K562 (cell line): ENCODE measurements around the gene SLC25A11. TPM values are rescaled to one million over a fixed set of nuclear protein-coding genes. Genes with fewer than 3 reads are reported as not detected.
A peak's percentile ranks its signal among the peaks of the same experiment; 100 is the strongest.

Experiments
- ATAC-seq: fragments of 200-7000 bp; cut with Tn5 transposase; 3 replicates; pipeline ENCODE4 v1.9.1; 2020; ENCODE audit warnings: moderate library complexity
- BruUV-seq: library from RNA; stranded (reverse); fragments of 400-500 nt; replicated peaks from 2 replicates; lab custom pipeline; 2021; lab: Mats Ljungman, UMichigan
- CTCF ChIA-PET: fragments of 300-600 bp; formaldehyde crosslinking; extraction: SDS; loops from one replicate; lab custom pipeline; 2021; ENCODE audit warnings: low intra/inter-chr PET ratio; lab: Yijun Ruan, JAX
- POLR2A ChIA-PET: fragments of 300-600, 350-650 bp; sonication (Branson Sonifier 250); formaldehyde crosslinking; extraction: SDS; loops from one replicate; lab custom pipeline; 2021; ENCODE audit warnings: antibody characterized with exemption, inconsistent platforms; lab: Yijun Ruan, JAX
- DNase-seq, 4 experiments: peaks; one replicate each; pipeline versions ENCODE4 v3.0.0 to v3.0.0-alpha.2; 2011 to 2018; ENCODE audit warnings: low spot score in 3 of 4, mixed read lengths in 3 of 4; ENCODE audit errors: extremely low read depth in 1 of 4
- FAIRE-seq: peaks from 2 replicates; lab custom pipeline; 2011; peaks lifted over from hg19 to GRCh38; lab: Jason Lieb, UNC
- H2AFZ ChIP-seq: 2 replicates; pipeline ENCODE4 v1.6.0; 2011; ENCODE audit warnings: low read depth, low read length, control low read depth, inconsistent platforms
- H3K27ac ChIP-seq: fragments of 200-600 bp; 3 replicates; pipeline ENCODE4 v1.8.0; 2011; ENCODE audit warnings: low read depth, mild to moderate bottlenecking, control low read depth, inconsistent platforms, low read length, moderate library complexity, mixed read lengths; ENCODE audit errors: extremely low read depth
- H3K27me3 ChIP-seq, 2 experiments: fragments of 300-600 bp in 1 of 2; 2 replicates in 1 of 2; 3 replicates in 1 of 2; pipeline versions ENCODE4 v1.6.0 to v1.8.0; 2011; ENCODE audit warnings: inconsistent platforms in 2 of 2, low read length in 2 of 2, mild to moderate bottlenecking in 1 of 2, mixed read lengths in 1 of 2, moderate library complexity in 1 of 2; ENCODE audit not compliant: control insufficient read depth in 2 of 2, insufficient read depth in 2 of 2
- H3K36me3 ChIP-seq: fragments of 300-600 bp; 3 replicates; pipeline ENCODE4 v1.8.0; 2011; ENCODE audit warnings: mild to moderate bottlenecking, low read length, inconsistent platforms; ENCODE audit not compliant: control insufficient read depth, insufficient read depth
- H3K4me1 ChIP-seq, 2 experiments: fragments of 200-600 bp in 1 of 2; replicated peaks in 1 of 2; 2 replicates in 1 of 2; 3 replicates in 1 of 2; pipeline versions ENCODE4 v1.5.1 to v1.8.0; 2011; ENCODE audit warnings: inconsistent platforms in 2 of 2, low read length in 2 of 2, mild to moderate bottlenecking in 1 of 2, mixed read lengths in 1 of 2, moderate library complexity in 1 of 2; ENCODE audit not compliant: control insufficient read depth in 2 of 2, insufficient read depth in 2 of 2
- H3K4me2 ChIP-seq: 2 replicates; pipeline ENCODE4 v1.6.1; 2011; ENCODE audit warnings: low read length, control low read depth, inconsistent platforms, mixed read lengths; ENCODE audit not compliant: insufficient read depth
- H3K4me3 ChIP-seq: fragments of 200-600 bp; sonication (generic), shearing (Covaris generic); 2 replicates; pipeline ENCODE4 v1.5.1; 2016; ENCODE audit warnings: control low read depth, inconsistent platforms
- H3K79me2 ChIP-seq: fragments of 200-600 bp; 3 replicates; pipeline ENCODE4 v1.8.0; 2011; ENCODE audit warnings: low read length, inconsistent platforms; ENCODE audit not compliant: control insufficient read depth, insufficient read depth
- H3K9ac ChIP-seq, 2 experiments: 2 replicates each; pipeline versions ENCODE4 v1.6.0 to v1.6.1; 2011; ENCODE audit warnings: low read depth in 2 of 2, low read length in 2 of 2, control low read depth in 1 of 2, inconsistent platforms in 1 of 2, mild to moderate bottlenecking in 1 of 2, mixed read lengths in 1 of 2; ENCODE audit not compliant: insufficient read depth in 1 of 2
- H3K9me1 ChIP-seq: one replicate; pipeline ENCODE4 v1.6.0; 2011; ENCODE audit warnings: inconsistent platforms, mild to moderate bottlenecking, low read length, moderate library complexity; ENCODE audit not compliant: control insufficient read depth, insufficient read depth
- H3K9me3 ChIP-seq: replicated peaks from 2 replicates; pipeline ENCODE4 v1.5.1; 2011; ENCODE audit warnings: low read depth, low read length, inconsistent platforms; ENCODE audit not compliant: control insufficient read depth, insufficient read depth
- H4K20me1 ChIP-seq: replicated peaks from 2 replicates; pipeline ENCODE4 v1.6.1; 2011; ENCODE audit warnings: low read length, inconsistent platforms, mixed read lengths; ENCODE audit not compliant: control insufficient read depth, insufficient read depth
- BACH1 ChIP-seq: fragments of 200-800 bp; sonication (Bioruptor generic); IDR thresholded peaks from 2 replicates; pipeline ENCODE4 v1.6.1; 2016; ENCODE audit warnings: missing genetic modification characterization, missing compliant biosample characterization
- CBX2 ChIP-seq: fragments of 200-600 bp; sonication (generic); IDR thresholded peaks from one replicate; pipeline ENCODE4 v1.6.1; 2012; ENCODE audit warnings: mild to moderate bottlenecking, low read length, inconsistent platforms; ENCODE audit not compliant: insufficient read depth, poor library complexity, severe bottlenecking
- GABPB2 ChIP-seq: fragments of 250-450 bp; sonication (Bioruptor Pico); conservative IDR thresholded peaks from 2 replicates; pipeline ENCODE4 v1.5.1; 2021; ENCODE audit warnings: mild to moderate bottlenecking
- ILK ChIP-seq: fragments of 450-650 bp; IDR thresholded peaks from 2 replicates; pipeline ENCODE4 v1.6.1; 2016; ENCODE audit warnings: missing genetic modification characterization, low read depth, mild to moderate bottlenecking, missing compliant biosample characterization, moderate library complexity, borderline replicate concordance
- MTA2 ChIP-seq: fragments of 450-650 bp; IDR thresholded peaks from 2 replicates; pipeline ENCODE4 v1.6.1; 2016; ENCODE audit warnings: low read depth
- PCBP2 ChIP-seq: fragments of 200-400 bp; formaldehyde crosslinking; IDR thresholded peaks from 2 replicates; pipeline ENCODE4 v1.6.1; 2018; ENCODE audit warnings: low read length, low read depth, mild to moderate bottlenecking, moderate library complexity; ENCODE audit not compliant: poor library complexity, severe bottlenecking
- SMARCB1 ChIP-seq: IDR thresholded peaks from 2 replicates; pipeline ENCODE4 v1.6.1; 2011; ENCODE audit warnings: improper control_type of control experiment, low read depth; ENCODE audit not compliant: insufficient read length
- WGBS: fragments of 100-300 bp; shearing (Covaris generic); methylation state at CpG from one replicate; pipeline ENCODE4 v1.1.6; 2016; ENCODE audit warnings: low coverage, mixed read lengths; ENCODE audit not compliant: insufficient coverage; ENCODE audit errors: missing lambda C conversion rate; 5-methylcytosine and 5-hydroxymethylcytosine counted together
- in situ Hi-C: fragments of 300-500 bp; cut with MboI; formaldehyde crosslinking; loops from 4 replicates; pipeline ENCODE4 v1.15.0; 2018; ENCODE audit warnings: inconsistent platforms, mixed read lengths
- intact Hi-C: fragments of 100-400 bp; cut with micrococcal nuclease; formaldehyde crosslinking; loops from 2 replicates; pipeline ENCODE4 v1.14.2; 2022
- polyA plus RNA-seq, 8 experiments: library from polyadenylated mRNA; depleted of rRNA in 4 of 8; stranded (reverse) in 5 of 8; unstranded in 3 of 8; fragments of >200 nt; fragmentation: Nextera tagmentation in 2 of 8; fragmentation: Illumina TruSeq in 1 of 8; extraction: Ambion mirVana in 2 of 8; extraction: Trizol in 1 of 8; gene quantifications; 2 replicates each; pipeline versions ENCODE4 v1.2.1 to v1.2.3, GENCODE V29; 2011 to 2014; ENCODE audit warnings: inconsistent platforms in 1 of 8, missing spikeins in 1 of 8
- total RNA-seq, 7 experiments: library from RNA; depleted of rRNA in 6 of 7; stranded (reverse); fragments of >200 nt in 6 of 7; fragmentation: Illumina TruSeq in 2 of 7; extraction: Trizol in 2 of 7; gene quantifications; 2 replicates each; pipeline versions ENCODE4 v1.2.1 to v1.2.3, GENCODE V29; 2011 to 2021; ENCODE audit warnings: low replicate concordance in 1 of 7
- TF ChIP-seq, protein P1 (sequence below): fragments of 450-650 bp; IDR thresholded peaks from 2 replicates; pipeline ENCODE4 v1.6.1; 2018; ENCODE audit not compliant: partially characterized antibody
- TF ChIP-seq, protein P2 (sequence below), 3 experiments: IDR thresholded peaks in 2 of 3; conservative IDR thresholded peaks in 1 of 3; 2 replicates each; pipeline ENCODE4 v1.5.1; 2011 to 2012; ENCODE audit warnings: low read length in 3 of 3, mild to moderate bottlenecking in 3 of 3, control low read depth in 2 of 3, improper control_type of control experiment in 1 of 3, inconsistent platforms in 1 of 3, low read depth in 1 of 3, mixed read lengths in 1 of 3, moderate library complexity in 1 of 3; ENCODE audit not compliant: insufficient read depth in 2 of 3
- TF ChIP-seq, protein P3 (sequence below): IDR thresholded peaks from 2 replicates; pipeline ENCODE4 v1.6.1; 2011; ENCODE audit warnings: borderline replicate concordance, low read depth, mild to moderate bottlenecking, moderate library complexity, low read length; ENCODE audit not compliant: insufficient read depth, poor library complexity, severe bottlenecking

SLC25A11 gene
- total and polyA plus RNA-seq, 9 of the 15 experiments (the other 6 are each of a cell fraction or from before 2014, with no cell fraction given), result 3.1 to 56.7 (median 32.9) TPM

- TF ChIP-seq SMARCB1 (no peak), CBX2 (no peak), ILK (tag) (no peak)
These were observed 18.3 kb upstream of the SLC25A11 start (continued) for GRCh38 chr17:4958102-4958501.

- TF ChIP-seq, protein P1, sequence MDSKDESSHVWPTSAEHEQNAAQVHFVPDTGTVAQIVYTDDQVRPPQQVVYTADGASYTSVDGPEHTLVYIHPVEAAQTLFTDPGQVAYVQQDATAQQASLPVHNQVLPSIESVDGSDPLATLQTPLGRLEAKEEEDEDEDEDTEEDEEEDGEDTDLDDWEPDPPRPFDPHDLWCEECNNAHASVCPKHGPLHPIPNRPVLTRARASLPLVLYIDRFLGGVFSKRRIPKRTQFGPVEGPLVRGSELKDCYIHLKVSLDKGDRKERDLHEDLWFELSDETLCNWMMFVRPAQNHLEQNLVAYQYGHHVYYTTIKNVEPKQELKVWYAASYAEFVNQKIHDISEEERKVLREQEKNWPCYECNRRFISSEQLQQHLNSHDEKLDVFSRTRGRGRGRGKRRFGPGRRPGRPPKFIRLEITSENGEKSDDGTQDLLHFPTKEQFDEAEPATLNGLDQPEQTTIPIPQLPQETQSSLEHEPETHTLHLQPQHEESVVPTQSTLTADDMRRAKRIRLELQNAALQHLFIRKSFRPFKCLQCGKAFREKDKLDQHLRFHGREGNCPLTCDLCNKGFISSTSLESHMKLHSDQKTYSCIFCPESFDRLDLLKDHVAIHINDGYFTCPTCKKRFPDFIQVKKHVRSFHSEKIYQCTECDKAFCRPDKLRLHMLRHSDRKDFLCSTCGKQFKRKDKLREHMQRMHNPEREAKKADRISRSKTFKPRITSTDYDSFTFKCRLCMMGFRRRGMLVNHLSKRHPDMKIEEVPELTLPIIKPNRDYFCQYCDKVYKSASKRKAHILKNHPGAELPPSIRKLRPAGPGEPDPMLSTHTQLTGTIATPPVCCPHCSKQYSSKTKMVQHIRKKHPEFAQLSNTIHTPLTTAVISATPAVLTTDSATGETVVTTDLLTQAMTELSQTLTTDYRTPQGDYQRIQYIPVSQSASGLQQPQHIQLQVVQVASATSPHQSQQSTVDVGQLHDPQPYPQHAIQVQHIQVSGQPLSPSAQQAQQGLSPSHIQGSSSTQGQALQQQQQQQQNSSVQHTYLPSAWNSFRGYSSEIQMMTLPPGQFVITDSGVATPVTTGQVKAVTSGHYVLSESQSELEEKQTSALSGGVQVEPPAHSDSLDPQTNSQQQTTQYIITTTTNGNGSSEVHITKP, result peak; percentile 65
- TF ChIP-seq, protein P2, sequence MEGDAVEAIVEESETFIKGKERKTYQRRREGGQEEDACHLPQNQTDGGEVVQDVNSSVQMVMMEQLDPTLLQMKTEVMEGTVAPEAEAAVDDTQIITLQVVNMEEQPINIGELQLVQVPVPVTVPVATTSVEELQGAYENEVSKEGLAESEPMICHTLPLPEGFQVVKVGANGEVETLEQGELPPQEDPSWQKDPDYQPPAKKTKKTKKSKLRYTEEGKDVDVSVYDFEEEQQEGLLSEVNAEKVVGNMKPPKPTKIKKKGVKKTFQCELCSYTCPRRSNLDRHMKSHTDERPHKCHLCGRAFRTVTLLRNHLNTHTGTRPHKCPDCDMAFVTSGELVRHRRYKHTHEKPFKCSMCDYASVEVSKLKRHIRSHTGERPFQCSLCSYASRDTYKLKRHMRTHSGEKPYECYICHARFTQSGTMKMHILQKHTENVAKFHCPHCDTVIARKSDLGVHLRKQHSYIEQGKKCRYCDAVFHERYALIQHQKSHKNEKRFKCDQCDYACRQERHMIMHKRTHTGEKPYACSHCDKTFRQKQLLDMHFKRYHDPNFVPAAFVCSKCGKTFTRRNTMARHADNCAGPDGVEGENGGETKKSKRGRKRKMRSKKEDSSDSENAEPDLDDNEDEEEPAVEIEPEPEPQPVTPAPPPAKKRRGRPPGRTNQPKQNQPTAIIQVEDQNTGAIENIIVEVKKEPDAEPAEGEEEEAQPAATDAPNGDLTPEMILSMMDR (IDR thresholded peaks at IDR 0.05 in 2 of 3, conservative IDR thresholded peaks at IDR 0.05 in 1 of 3; ENCODE audit: insufficient read depth in 2 of 3, low read depth in 1 of 3, low read length in 3 of 3), result peak; percentile 37 to 51 (median 40); a peak in 4 of 6 replicates
- TF ChIP-seq MTA2 (no peak), GABPB2 (CRISPR knock-in tag) (no peak), PCBP2 (no peak), BACH1 (no peak)
- TF ChIP-seq, protein P3, sequence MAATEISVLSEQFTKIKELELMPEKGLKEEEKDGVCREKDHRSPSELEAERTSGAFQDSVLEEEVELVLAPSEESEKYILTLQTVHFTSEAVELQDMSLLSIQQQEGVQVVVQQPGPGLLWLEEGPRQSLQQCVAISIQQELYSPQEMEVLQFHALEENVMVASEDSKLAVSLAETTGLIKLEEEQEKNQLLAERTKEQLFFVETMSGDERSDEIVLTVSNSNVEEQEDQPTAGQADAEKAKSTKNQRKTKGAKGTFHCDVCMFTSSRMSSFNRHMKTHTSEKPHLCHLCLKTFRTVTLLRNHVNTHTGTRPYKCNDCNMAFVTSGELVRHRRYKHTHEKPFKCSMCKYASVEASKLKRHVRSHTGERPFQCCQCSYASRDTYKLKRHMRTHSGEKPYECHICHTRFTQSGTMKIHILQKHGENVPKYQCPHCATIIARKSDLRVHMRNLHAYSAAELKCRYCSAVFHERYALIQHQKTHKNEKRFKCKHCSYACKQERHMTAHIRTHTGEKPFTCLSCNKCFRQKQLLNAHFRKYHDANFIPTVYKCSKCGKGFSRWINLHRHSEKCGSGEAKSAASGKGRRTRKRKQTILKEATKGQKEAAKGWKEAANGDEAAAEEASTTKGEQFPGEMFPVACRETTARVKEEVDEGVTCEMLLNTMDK, result peak; percentile 70
- TF ChIP-seq, all 486 proteins: peak for 3
These were observed 16.7 kb upstream of the SLC25A11 start for GRCh38 chr17:4956493-4957061.

More at GRCh38 chr17:4956493-4957061, 16.7 kb upstream of the SLC25A11 start:
- in situ Hi-C loops, result no loop called here
- ATAC-seq (peak; percentile 50), DNase-seq (peak in 2 of 4 experiments; percentile 18 to 59), FAIRE-seq (peak; percentile 23)
- H3K27me3 ChIP-seq, result no peaks in the 10 kb centered on the region
- 41% methylated on average over 6 of the region's 10 CpGs for WGBS
- H4K20me1 ChIP-seq, result no peaks in the 10 kb centered on the region
- peaks cover 4% of the 10 kb centered on the region for H3K79me2 ChIP-seq
- no peaks in the 10 kb centered on the region; the same call in 2 of the 3 replicates for H3K36me3 ChIP-seq
- no peak overlapping the region for H2AFZ ChIP-seq
- ChIA-PET POLR2A (interaction anchor here (1.1 kb wide), 1 partner anchor 16 kb away, joined by 7 read pairs; the partner anchor contains the start of gene RNF167), CTCF (interaction anchor here (0.6 kb wide), 1 partner anchor 101 kb away, joined by 3 read pairs; no protein-coding TSS in a partner anchor)
- H3K9ac ChIP-seq, result no peak overlapping the region
- no peak overlapping the region for H3K4me2 ChIP-seq
- intact Hi-C loops, result no loop called here
- no TSS peak for BruUV-seq
- H3K4me1 ChIP-seq, result peaks cover 11 to 29% of the 10 kb centered on the region in 2 experiments
- no peaks in the 10 kb centered on the region for H3K9me1 ChIP-seq
- H3K4me3 ChIP-seq, result no peak overlapping the region
- H3K9me3 ChIP-seq, result no peaks in the 10 kb centered on the region
- H3K27ac ChIP-seq, result no peak overlapping the region
